Stomach (tissue), 4 donors: ENCODE data around the gene ALDH18A1.

ENCODE experiments used
- EP300 ChIP-seq: sonication (generic); formaldehyde crosslinking; IDR thresholded peaks from one replicate; pipeline ENCODE4 v1.6.1; 2017; ENCODE audit warnings: antibody characterized with exemption
- POLR2A ChIP-seq, 4 donors: fragments of 450-650 bp; IDR thresholded peaks; one replicate each; pipeline ENCODE4 v1.6.1; 2016; ENCODE audit warnings: antibody characterized with exemption in 4 of 4, control low read depth in 2 of 4, mild to moderate bottlenecking in 1 of 4, moderate library complexity in 1 of 4
- TF ChIP-seq, protein P1 (sequence below), 7 experiments: fragments of 450-650 bp in 4 of 7; fragments of 200-600 bp in 3 of 7; sonication (generic) in 3 of 7; IDR thresholded peaks; one replicate each; pipeline ENCODE4 v1.5.1; 2016 to 2019; ENCODE audit warnings: antibody characterized with exemption in 7 of 7, control low read depth in 2 of 7, mild to moderate bottlenecking in 1 of 7

DNA sequence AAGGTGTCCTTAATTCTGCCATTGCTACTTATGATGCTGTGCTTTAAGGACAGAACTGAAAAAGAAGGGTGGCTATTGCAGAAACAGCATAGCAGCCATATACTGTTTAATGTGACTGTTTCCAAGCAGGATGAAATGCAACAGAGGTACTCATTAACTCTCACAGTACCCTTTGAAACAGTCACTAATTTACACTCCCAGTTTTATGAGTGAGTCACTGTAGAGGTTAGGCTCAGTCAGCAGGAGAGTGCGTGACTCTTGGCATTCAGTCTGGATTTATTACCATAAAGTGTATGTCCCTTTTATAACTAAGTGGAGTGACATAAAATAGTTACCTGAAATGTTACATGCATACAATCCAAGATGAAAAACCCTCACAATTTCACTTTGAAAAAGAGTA is 27.7 kb downstream of the ALDH18A1 start:
- TF ChIP-seq, protein P1, sequence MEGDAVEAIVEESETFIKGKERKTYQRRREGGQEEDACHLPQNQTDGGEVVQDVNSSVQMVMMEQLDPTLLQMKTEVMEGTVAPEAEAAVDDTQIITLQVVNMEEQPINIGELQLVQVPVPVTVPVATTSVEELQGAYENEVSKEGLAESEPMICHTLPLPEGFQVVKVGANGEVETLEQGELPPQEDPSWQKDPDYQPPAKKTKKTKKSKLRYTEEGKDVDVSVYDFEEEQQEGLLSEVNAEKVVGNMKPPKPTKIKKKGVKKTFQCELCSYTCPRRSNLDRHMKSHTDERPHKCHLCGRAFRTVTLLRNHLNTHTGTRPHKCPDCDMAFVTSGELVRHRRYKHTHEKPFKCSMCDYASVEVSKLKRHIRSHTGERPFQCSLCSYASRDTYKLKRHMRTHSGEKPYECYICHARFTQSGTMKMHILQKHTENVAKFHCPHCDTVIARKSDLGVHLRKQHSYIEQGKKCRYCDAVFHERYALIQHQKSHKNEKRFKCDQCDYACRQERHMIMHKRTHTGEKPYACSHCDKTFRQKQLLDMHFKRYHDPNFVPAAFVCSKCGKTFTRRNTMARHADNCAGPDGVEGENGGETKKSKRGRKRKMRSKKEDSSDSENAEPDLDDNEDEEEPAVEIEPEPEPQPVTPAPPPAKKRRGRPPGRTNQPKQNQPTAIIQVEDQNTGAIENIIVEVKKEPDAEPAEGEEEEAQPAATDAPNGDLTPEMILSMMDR (IDR thresholded peaks at IDR 0.05) = no peak
- no peak for TF ChIP-seq EP300
- TF ChIP-seq POLR2A (IDR thresholded peaks at IDR 0.05) = no peak
